ENCODE results near the gene VPS18. TPM values are rescaled to one million over a fixed set of nuclear protein-coding genes. Genes with fewer than 3 reads are reported as not detected.

The VPS18 gene
- total and polyA plus RNA-seq, 2 donors (not counting 3 experiments of a cell fraction or from before 2014, with no cell fraction given), result 29.3 to 32.8 TPM

GRCh38 chr15:40889112-40889511, 5.1 kb upstream of the VPS18 start:
- Histone ChIP-seq H4K20me1 (replicated peaks; ENCODE audit: control insufficient read depth, extremely low read depth, insufficient read depth, low read length) (no peaks in the 10 kb centered on the region), H2AFZ (ENCODE audit: low read depth, low read length) (no peak overlapping the region), H3K27me3 (ENCODE audit: control insufficient read depth in 2 of 2, insufficient read depth in 2 of 2, low read length in 2 of 2) (no peaks in the 10 kb centered on the region), H3K36me3 (ENCODE audit: control insufficient read depth in 2 of 2, extremely low read depth in 1 of 2, insufficient read depth in 2 of 2, low read length in 2 of 2) (no peaks in the 10 kb centered on the region), H3K27ac (ENCODE audit: insufficient read depth, low read depth, low read length) (no peak overlapping the region), H3K79me2 (ENCODE audit: control insufficient read depth, insufficient read depth, low read length) (no peaks in the 10 kb centered on the region), H3K9me3 (replicated peaks; ENCODE audit: control insufficient read depth, insufficient read depth, low read length) (no peaks in the 10 kb centered on the region), H3K4me3 (replicated peaks in 1 of 3; ENCODE audit: insufficient read depth in 1 of 3, low read depth in 1 of 3, low read length in 3 of 3) (no peak overlapping the region), H3K9ac (replicated peaks; ENCODE audit: extremely low read depth, insufficient read depth, low read length) (no peak overlapping the region), H3K9me1 (replicated peaks; ENCODE audit: control insufficient read depth, extremely low read depth, insufficient read depth, low read length) (no peaks in the 10 kb centered on the region), H3K4me1 (ENCODE audit: control insufficient read depth, extremely low read depth, insufficient read depth, low read length) (peaks cover 4% of the 10 kb centered on the region), H3K4me2 (ENCODE audit: insufficient read depth, low read length) (no peak overlapping the region)
- TF ChIP-seq POLR2A (IDR thresholded peaks at IDR 0.05; ENCODE audit: low read depth, low read length) (no peak), MYC (IDR thresholded peaks at IDR 0.05; ENCODE audit: low read depth, low read length) (no peak), CTCF (IDR thresholded peaks at IDR 0.05; ENCODE audit: extremely low read depth in 1 of 2, insufficient read depth in 1 of 2, low read depth in 1 of 2, low read length in 2 of 2) (no peak), JUN (IDR thresholded peaks at IDR 0.05; ENCODE audit: borderline replicate concordance, insufficient read depth, insufficient read length, low read depth) (no peak), POLR2AphosphoS5 (IDR thresholded peaks at IDR 0.05; ENCODE audit: insufficient read depth, low read depth, low read length) (no peak), GATA2 (IDR thresholded peaks at IDR 0.05; ENCODE audit: insufficient read depth, insufficient read length, low read depth, low read length) (no peak), MAX (IDR thresholded peaks at IDR 0.05; ENCODE audit: insufficient read depth, insufficient read length) (no peak), FOS (IDR thresholded peaks at IDR 0.05; ENCODE audit: borderline replicate concordance, insufficient read depth, low read length) (no peak), EZH2 (IDR thresholded peaks at IDR 0.05; ENCODE audit: borderline replicate concordance, low read depth, low read length, severe bottlenecking) (no peak)
- ChIA-PET POLR2A (no interaction called here), CTCF (interaction anchor here (0.8 to 4.0 kb wide), 2 partner anchors 17 to 142 kb away, joined by 3 to 48 read pairs; partner anchors contain the start of gene RHOV)
- BruUV-seq (replicated peaks), result no TSS peak
- DNase-seq (ENCODE audit: low read depth, low spot score) (no peak), FAIRE-seq (no peak)
- dilution Hi-C loops (cut with MboI; ENCODE audit: extremely low pct_ligation_motif_present, low sequenced_read_pairs), result no loop called here
- intact Hi-C loops (cut with micrococcal nuclease), result no loop called here

All from endothelial cell of umbilical vein (primary cell).